ENCODE data around the gene RALGPS2.
"Not testable (repeated sequence)": the region's sequence is repeated elsewhere in the genome, so short reads cannot be mapped to it uniquely, and the experiment has no call there.

RALGPS2 gene

DNA sequence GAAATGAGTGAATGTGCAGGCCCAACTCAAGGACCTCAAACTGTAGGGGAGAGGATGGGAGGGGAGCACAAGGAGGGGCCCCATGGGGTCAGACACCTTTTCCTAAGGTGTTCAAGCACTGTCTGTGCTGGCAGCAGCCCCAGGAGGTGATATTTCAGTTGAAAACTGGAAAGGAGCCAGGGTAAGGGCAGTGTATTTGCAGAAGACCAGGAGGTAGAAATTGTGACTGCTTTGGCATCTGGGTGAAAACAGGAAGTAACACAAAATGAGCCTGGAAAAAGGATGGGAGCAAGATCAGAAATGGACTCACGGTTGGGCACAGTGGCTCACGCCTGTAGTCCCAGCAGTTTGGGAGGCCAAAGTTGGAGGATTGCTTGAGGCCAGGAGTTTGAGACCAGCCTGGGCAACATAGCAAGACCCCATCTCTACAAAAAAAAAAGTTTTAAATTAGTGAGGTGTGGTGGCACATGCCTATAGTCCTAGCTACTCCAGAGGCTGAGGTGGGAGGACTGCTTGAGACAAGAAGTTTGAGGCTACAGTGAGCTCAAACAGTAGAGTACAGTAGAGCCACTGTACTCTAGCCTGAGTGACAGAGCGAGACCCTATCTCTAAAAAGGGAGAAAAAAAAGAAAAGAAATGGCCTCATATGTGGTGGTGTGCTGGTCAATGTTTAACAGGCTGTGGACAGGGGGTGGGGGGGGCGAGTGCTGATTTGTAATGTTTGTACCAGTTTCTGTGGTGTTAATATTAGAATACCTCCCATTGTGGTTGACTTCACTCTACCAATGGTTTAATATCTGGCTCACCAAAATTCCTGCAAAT is 222.0 kb downstream of the RALGPS2 start:
- no peak for DNase-seq

DNA sequence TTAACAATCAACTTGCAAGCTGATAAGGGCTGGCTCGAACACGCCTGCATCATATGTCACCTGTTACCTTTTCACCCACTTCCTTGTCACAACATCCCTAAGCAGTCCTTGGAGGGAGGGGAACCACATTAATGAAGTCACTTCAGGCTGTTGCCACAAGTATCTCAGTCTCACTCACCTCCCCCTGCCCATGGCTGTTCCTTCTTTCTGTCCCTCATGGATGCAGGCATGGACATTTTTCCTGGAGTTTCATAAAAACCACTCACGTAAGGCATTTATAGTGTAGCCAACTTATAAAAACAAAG is 222.6 kb downstream of the RALGPS2 start:
- no peak for DNase-seq

DNA sequence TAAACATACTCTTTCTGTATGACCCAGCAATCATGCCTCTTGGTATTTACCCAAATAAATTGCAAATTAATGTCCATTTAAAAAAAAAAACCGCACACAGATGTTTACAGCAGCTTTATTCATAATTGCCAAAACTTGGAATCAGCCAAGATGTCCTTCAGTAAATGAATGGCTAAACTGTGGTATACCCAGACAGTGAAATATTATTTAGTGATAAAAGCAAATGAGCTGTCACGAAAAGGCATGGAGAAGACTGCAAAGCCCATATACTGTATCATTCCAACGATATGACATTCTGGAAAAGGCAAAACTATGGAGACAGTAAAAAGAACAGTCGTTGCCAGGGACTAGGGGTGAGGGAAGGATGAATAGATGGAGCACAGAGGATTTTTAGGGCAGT is 223.6 kb downstream of the RALGPS2 start:
- DNase-seq: no peak

- DNase-seq: not testable (repeated sequence)
These were observed 224.8 kb downstream of the RALGPS2 start for GRCh38 chr1:178949866-178950265.

- no peak for DNase-seq
These were observed 226.6 kb downstream of the RALGPS2 start for GRCh38 chr1:178951600-178951999.

DNA sequence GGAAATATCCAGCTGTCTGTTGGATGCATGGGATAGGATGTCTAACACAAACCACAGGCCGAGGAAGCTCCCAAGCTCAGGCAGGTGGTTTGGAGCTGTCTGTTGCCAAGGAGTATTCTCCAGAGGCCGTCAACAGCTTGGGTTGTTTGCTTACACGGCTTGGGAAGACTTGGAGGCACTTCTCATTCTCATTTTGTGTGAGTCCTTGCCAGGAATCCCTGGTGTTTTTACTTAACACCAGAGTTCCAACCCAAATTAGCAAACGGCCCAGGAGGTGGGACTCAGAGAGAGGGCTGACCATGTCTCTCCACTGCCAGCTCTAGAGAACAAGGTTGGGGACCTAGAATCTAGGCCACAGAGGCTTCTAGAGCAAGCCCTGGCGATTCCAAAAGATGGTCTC is 228.0 kb downstream of the RALGPS2 start:
- DNase-seq: no peak

DNA sequence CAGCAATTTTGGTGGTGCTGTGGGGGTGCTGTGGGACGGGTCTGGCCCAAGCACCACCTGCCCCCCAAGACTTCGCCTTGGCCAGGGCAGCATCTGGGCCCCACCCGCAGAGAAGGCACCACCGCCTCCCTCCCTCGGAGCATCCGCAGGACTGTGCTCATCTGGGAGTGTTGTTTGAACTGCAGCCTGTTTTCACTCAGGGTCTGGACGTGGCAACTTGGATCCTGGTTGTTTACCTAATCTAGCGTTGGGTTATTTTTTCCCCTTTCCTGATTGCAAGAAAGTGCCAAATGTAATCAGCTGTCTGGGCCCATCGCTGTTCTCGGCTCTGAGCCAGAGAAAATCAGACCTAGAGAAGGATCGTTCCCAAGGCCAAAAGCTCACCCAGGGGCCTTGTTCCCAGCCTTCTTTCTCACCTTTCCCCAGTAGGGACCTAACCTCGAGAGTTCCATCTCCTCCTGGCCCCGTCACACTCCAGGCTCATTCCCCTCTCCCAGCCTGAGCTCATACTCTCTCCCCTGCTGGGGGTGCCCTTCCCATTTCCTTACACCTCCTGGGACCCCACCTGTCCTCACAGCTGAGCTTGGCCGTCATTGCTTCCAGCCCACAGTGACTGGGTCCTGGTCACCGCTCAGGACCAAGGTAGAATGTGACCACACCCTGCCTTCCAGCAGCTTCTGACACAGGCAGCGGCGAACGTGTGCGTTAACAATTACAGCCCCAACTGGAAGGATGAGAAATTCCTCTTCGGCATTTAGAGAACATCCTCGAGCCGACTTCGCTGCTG is 228.7 kb downstream of the RALGPS2 start:
- DNase-seq: no peak

- no peak for DNase-seq
These were observed 229.3 kb downstream of the RALGPS2 start for GRCh38 chr1:178954325-178954690.

- DNase-seq: no peak
These were observed 229.9 kb downstream of the RALGPS2 start for GRCh38 chr1:178954937-178955336.

DNA sequence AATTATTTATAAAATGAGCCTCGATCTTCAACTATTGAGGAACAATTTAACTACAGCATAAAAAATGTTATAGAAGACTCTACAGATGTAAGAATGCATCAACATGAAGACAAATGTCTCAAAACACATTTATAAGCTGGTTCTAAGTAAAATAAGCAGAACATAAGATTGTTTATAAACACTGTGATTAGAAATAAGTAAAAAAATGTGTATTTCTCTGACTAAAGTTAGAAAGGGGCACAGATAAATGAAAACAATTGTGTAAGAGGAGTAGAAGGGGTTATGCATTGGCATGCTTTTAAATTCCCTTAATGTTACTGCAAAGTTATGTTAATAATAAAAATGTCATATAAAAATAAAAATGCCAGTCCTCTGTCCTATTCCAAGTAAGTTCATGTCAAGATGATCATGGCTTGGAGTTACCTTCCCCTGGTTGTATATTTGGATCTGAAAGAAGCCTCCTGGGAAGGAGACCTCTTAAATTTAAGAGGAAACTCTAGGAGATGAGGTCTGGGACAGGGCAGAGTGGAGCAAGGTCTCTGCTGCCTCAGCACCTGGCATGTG is 230.4 kb downstream of the RALGPS2 start:
- DNase-seq: no peak

DNA sequence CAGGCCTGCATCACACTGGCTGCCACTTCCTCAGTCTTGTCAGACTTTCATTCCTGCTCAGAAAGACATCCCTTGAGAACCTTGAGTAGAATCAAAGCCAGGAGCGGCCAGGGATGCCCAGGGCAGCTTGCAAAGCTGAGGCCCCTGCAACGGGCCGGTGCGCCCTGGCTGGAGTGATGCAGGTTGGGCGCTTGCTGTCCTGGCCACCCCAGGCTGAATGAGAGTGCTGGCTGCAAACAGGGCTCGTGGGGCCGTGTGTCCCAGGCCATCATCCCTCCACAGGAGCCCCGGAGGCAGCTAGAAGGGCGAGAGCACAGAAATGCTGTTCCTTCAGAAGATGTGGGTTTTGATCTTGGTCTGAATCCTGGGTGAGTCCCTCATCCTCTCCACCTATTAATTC is 233.4 kb downstream of the RALGPS2 start:
- no peak for DNase-seq

GRCh38 chr1:178959543-178960460 is 234.8 kb downstream of the RALGPS2 start:
- no peak for DNase-seq

DNA sequence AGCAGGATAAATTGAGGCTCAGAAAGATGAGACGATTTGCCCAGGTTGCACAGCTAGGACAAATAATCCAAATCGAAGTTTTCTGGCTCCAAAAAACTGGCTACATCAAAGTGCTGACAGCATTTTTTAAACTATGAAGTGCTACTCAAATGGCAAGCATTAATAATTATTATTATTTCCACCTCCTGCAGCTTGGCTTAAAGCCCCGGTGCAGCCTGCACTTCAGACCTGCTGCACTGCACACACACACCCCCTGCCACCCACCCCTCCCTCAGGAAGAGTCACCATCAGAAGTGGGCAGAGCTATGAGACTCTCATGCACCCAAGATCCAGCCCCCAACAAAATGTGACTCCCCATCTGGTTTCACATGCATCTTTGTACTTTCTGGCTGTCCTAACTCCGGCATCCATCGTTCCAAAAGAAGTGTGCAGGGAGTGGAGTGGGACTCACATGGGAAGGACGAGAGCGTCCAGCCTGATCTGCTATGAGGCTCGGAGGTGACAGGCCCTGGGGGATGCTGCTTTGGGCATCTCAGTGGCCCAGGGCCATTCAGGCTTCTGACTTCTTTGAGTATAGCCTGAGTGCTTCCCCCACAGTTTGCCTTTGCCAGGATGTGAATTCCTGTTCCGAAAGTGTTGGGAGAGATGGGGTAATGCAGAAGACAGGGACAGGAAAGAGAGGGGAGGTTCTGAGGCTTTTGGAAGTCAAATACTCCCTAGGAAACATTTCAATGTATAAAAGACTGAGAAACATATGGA is 235.6 kb downstream of the RALGPS2 start:
- DNase-seq: no peak

- DNase-seq: no peak
These were observed 236.3 kb downstream of the RALGPS2 start for GRCh38 chr1:178961331-178961730.

GRCh38 chr1:178961868-178962267 is 236.8 kb downstream of the RALGPS2 start:
- no peak for DNase-seq

GRCh38 chr1:178962853-178963711 is 238.0 kb downstream of the RALGPS2 start:
- DNase-seq: no peak

GRCh38 chr1:178964469-178965330 is 239.7 kb downstream of the RALGPS2 start:
- no peak for DNase-seq

- DNase-seq: no peak
These were observed 241.3 kb downstream of the RALGPS2 start for GRCh38 chr1:178966312-178966711.

- no peak for DNase-seq
These were observed 244.4 kb downstream of the RALGPS2 start for GRCh38 chr1:178969226-178969987.
